ENCODE measurements around the gene PCGF1.
A peak's percentile ranks its signal among the peaks of the same experiment; 100 is the strongest.
"Not testable (repeated sequence)": the region's sequence is repeated elsewhere in the genome, so short reads cannot be mapped to it uniquely, and the experiment has no call there.

Gene PCGF1

DNA sequence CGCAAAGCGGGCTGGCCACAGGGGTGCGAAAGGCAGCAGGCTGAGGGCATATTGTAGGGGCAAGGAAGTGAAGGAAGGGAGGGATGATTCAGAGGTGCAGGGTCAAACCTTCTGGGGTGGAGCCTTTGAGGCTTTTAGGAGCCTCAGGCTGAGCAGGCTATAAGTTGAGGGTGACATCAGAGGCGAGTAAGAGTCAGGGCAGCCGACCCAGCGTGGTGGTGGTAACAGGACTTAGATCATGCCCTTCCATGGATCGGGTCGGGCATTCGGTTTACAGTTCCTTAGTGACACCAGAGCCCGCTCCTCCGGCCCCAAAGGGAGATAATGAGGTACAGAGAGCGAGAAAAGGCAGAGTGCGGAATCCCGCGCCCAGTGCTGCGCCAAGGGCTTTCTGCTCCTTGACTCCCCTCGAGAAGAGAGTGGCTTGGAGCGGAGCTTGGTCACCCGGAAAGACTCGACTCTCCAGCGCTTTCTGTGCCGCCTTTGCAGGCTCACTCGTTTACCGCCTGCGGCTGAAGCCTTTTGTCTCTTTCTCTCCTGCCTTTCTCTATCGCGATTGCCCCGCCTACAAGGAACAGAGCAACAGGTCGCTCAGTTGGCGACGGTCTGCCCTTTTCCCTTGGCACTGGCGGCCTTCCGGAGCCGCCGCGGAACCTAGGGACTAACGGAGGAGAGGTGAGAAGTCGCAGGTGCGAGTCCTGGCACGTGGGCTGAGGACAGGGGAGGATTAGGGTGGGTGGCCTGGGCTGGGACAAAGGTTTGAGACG lies 8.8 kb downstream of the PCGF1 start:
- no peak for DNase-seq

DNA sequence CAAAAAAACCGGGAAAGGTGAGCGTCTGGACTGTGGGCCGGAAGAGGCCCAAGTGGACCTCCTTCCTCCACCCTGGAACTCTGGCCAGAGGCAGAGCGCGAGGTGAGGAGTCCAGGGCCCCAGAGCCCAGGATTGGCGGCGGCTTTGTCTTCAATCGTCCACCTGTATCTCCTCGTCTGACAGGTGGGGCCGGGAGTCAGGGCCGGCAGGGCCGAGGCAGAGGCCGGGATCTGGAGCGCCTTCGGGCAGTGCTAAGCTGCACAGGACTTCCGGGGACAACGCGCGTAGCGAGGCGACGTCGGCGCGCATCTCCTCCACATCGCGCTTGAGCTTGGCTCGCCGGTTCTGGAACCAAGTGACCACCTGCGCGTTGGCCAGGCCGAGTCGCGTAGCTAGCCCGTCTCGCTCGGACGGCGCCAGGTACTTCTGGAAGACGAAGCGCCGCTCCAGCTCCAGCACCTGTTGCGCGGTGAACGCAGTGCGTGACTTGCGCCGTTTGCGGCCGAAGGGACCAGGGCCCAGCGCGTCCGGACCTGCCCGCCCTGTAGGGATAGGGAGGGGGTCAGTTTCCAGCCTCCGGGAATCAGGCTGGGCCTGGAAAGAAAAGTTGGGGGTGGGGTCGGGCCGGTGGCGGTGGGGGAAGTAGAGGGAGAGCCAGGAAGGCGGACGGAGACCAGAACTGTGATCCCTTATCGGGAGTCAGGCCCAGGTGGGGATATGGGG lies 9.6 kb downstream of the PCGF1 start:
- no peak for DNase-seq

GRCh38 chr2:74496997-74497776 lies 10.3 kb downstream of the PCGF1 start:
- DNase-seq, result no peak

- no peak for DNase-seq
Observed at GRCh38 chr2:74495440-74495839, 12.1 kb downstream of the PCGF1 start.

DNA sequence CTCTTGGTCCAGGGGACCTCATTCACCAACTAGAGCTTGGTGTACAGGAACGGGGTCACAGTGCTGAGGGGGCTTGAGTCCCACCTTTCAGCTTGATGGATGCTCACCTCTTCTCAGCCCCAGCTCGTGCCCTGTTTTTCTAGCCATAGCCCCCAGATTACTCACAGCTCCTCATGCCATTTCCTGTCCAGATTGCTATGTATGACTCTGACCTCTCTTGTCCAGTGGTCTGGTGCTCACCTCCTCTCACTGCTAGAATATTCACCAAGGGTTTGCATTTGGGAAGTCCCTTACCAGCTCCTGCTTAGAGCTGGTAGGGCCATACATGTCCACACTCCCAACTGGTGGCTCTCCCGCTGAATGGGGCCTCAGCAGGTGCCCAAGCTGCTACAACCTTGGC lies 13.9 kb downstream of the PCGF1 start:
- no peak for DNase-seq

DNA sequence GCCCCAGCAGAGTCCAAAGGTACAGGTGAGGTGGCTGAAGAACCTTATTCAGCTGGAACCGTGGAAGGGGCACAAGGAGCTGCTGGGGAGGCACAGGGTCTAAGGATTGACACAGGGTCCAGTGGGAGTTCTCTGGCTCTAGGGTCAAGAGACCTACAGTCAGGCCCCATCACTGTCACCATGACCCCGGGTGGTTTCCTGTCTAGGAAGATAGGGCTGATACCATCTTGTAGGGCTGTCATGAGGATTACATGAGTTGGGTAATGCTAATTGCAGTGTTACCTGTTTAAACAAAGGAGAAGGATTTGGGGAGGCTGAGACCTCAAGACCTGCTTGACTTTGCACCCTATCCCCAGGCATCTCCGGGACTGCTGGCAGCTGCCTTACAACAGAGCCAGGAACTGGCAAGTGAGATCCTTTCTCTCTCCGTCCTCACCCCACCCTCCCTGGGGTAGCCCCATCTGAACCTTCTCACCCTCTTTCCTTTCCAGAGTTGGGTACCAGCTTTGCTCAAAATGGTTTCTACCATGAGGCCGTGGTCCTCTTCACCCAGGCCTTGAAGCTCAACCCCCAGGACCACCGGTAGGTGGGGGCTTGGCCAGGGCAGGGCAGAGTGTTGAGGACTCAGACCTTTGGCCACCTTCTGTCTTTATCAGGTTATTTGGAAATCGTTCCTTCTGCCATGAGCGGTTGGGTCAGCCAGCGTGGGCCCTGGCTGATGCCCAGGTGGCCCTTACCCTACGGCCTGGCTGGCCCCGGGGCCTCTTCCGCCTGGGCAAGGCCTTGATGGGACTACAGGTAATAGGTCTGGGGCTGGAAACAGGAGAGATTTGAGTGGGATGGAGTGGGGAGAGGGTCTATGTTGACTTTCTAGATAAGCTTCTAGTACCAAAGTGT lies 15.6 kb downstream of the PCGF1 start:
- no peak for DNase-seq

GRCh38 chr2:74489906-74490305 lies 17.6 kb downstream of the PCGF1 start:
- no peak for DNase-seq

DNA sequence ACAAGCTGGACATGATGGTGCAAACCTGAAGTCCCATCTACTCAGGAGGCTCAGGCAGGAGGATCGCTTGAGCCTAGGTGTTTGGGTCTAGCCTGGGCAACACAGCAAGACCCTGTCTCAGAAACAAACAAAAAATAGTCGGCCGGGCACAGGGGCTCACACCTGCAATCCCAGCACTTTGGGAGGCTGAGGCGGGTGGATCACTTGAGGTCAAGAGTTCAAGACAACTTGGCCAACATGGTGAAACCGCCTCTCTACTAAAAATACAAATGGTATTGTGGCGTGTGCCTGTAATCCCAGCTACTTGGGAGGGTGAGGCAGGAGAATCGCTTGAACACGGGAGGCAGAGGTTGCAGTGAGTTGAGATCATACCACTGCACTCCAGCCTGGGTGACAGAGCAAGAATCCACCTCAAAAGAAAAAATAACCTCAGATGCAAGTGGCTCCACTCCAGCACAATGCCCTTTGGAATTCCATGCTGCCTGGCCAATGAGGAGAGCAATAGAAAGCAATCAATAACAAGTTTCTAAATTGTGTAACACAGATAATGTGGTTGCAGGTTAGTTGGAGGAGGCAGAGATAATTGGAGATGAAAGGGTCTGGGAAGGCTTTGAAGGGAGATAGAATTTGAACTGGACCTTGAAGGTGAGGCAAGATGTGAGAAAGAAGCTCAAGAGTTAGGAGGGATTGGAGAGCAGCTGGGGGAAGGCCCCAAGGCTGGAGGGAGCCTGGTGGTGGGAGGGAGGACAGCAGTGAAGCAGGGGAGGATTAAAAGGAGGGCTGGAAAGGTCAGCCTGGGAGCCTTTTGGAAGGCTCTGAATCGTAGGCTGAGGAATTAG lies 18.6 kb downstream of the PCGF1 start:
- no peak for DNase-seq

- DNase-seq, result no peak
Observed at GRCh38 chr2:74486141-74486540, 21.4 kb downstream of the PCGF1 start.

GRCh38 chr2:74483675-74484164 lies 23.8 kb downstream of the PCGF1 start:
- not testable (repeated sequence) for DNase-seq

- peak; percentile 94 for DNase-seq
Observed at GRCh38 chr2:74482801-74483674, 24.5 kb downstream of the PCGF1 start, which contains the start of the genes CCDC142 and TTC31. TSS of gene CCDC142 (minus strand) at chr2:74482998. CDS start at chr2:74482837, 161 bp downstream. TSS of gene TTC31 (plus strand) at chr2:74483081. CDS start at chr2:74483096, 15 bp downstream.

DNA sequence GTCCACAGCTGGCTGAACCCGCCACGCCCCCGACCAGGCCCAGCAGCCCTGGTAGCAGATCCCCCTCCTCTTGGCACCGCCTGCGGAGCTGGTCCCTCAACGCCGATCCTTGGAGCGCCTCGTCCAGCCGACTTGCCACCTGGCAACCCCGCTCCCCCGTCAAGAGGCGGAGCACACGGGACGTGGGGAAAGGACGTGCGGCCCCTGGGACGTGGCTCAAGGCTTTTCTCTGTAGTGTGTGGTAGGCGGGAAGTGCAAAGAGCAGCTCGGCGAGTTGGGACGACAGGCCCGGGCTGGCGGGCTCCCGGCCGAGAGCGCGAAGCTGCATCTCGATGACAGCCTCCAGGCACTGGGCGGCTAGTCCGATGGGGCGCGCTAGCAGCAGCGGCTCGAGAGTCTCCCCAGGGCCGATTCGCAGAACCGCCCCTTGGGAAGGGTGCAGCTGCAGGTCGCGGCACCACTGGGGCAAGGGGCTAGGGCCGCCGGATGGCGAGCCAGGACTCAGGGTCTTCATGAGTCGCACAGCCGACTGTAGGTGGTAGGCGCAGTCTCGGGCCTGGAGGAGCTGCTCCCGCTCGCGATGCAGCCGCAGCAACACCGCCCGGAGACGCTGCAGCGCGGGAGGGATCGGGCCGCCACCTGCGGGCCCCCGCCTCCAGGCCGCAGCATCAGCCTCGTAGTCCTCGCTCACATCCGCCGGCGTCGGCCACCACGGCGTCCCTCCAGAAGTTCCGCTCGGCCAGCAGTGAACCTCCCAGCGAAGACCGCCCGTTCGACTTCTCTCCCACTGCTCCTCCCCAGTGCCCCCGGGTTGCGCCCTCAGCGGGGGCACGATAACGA lies 25.3 kb downstream of the PCGF1 start:
- no peak for DNase-seq

DNA sequence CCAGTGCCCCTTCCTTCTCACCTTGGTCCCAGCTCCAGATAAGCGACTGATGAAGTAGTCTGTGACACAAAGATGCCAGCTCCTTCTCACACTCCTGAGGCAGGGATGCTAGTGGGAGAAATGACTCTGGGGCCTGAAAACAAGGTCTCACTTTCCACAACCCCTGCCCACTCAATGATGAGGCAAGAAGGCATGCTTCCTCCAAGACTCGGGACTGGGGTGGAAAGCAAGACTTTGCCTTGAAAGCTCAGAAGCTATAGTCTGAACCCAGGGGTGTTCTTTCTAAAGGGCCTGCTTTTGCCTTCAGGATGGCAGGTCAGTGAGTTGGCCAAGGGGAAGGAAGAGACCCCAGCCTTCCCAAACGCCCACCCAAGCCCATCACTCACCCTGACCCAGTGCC lies 26.1 kb downstream of the PCGF1 start:
- no peak for DNase-seq

DNA sequence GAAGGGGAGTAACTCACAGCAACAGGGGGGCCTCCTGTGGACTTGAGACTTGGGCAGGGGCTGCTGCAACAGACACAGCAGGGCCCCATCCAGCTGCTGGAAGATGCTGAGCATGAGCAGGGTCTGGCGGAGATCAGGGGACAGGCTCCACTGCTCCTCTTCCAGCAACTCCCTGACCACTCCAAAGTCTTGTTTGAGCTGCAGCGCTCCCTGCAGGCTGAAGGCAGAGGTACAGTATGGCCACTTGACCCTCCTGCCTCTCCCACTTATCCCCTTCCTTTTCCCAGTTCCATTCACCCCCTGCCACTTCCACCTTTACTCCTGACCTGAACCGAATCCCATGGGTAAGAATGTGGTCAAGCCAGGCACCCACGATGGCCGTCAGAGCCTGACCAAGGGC lies 32.6 kb downstream of the PCGF1 start:
- no peak for DNase-seq

- no peak for DNase-seq
Observed at GRCh38 chr2:74474481-74474880, 33.0 kb downstream of the PCGF1 start.

GRCh38 chr2:74472945-74473258 lies 34.6 kb downstream of the PCGF1 start:
- no peak for DNase-seq

- DNase-seq, result peak; percentile 58
Observed at GRCh38 chr2:74472086-74472944, 35.2 kb downstream of the PCGF1 start, which contains the start of gene MRPL53. TSS of gene MRPL53 (minus strand) at chr2:74472680. CDS start at chr2:74472660, 20 bp downstream.

Data from amniotic stem cell (primary cell).